Measurements from ENCODE around the gene CRACDL. TPM values are rescaled to one million over a fixed set of nuclear protein-coding genes. Genes with fewer than 3 reads are reported as not detected.

CRACDL gene
- total RNA-seq, 1 experiment from 2014 or later = 2.4 TPM

DNA sequence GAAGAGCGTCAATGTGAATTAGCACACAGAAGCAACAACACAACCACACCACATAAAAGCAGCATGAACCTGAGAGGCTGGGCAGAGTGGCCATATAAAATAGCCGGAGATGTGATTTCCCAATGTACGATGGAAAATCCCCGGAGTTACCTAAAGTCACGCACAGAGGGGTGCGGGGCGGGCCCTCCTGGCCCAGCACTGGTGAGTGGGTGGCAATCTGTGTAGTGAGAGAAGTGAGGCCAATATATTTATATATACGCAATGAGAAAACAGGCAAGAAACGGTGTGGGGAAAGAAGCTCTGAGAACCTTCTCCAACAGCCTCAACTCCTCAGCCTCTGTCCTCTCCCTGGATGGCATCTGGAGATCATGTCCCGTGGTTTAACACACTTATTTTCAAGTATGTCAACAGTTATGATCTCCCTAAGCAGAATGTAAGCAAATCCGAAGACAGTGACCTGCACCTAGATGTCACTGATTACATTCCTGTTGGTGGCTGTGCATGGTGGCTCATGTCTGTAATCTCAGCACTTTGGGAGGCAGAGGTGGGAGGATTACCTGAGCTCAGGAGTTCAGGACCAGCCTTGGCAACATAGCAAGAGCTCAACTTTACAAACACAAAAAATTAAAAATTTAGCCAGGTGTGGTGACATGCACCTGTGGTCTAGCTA, 41.6 kb downstream of the CRACDL start:
- Histone ChIP-seq H3K9me3 (ENCODE audit: control insufficient read depth, insufficient read depth, low read depth, low read length) (no peaks in the 10 kb centered on the region), H3K36me3 (ENCODE audit: control insufficient read depth, insufficient read depth, low read length) (no peaks in the 10 kb centered on the region), H3K27ac (ENCODE audit: low read length) (no peak overlapping the region), H3K27me3 (ENCODE audit: control insufficient read depth, insufficient read depth, low read length) (no peaks in the 10 kb centered on the region), H3K4me3 (ENCODE audit: low read depth in 2 of 2, low read length in 2 of 2) (no peak overlapping the region), H3K4me1 (ENCODE audit: control insufficient read depth, insufficient read depth, low read length) (no peaks in the 10 kb centered on the region)
- no TSS peak for BruUV-seq (replicated peaks)
- no peak for TF ChIP-seq POLR2AphosphoS5 (IDR thresholded peaks at IDR 0.05; ENCODE audit: low read depth, low read length)
- TF ChIP-seq, protein P1, sequence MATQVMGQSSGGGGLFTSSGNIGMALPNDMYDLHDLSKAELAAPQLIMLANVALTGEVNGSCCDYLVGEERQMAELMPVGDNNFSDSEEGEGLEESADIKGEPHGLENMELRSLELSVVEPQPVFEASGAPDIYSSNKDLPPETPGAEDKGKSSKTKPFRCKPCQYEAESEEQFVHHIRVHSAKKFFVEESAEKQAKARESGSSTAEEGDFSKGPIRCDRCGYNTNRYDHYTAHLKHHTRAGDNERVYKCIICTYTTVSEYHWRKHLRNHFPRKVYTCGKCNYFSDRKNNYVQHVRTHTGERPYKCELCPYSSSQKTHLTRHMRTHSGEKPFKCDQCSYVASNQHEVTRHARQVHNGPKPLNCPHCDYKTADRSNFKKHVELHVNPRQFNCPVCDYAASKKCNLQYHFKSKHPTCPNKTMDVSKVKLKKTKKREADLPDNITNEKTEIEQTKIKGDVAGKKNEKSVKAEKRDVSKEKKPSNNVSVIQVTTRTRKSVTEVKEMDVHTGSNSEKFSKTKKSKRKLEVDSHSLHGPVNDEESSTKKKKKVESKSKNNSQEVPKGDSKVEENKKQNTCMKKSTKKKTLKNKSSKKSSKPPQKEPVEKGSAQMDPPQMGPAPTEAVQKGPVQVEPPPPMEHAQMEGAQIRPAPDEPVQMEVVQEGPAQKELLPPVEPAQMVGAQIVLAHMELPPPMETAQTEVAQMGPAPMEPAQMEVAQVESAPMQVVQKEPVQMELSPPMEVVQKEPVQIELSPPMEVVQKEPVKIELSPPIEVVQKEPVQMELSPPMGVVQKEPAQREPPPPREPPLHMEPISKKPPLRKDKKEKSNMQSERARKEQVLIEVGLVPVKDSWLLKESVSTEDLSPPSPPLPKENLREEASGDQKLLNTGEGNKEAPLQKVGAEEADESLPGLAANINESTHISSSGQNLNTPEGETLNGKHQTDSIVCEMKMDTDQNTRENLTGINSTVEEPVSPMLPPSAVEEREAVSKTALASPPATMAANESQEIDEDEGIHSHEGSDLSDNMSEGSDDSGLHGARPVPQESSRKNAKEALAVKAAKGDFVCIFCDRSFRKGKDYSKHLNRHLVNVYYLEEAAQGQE (IDR thresholded peaks at IDR 0.05; ENCODE audit: insufficient read depth in 1 of 2, low read depth in 2 of 2, low read length in 1 of 2) = no peak
- ChIA-PET CTCF (no interaction called here), POLR2A (no interaction called here)
- intact Hi-C loops (cut with micrococcal nuclease; ENCODE audit: unreplicated experiment) = no loop called here
- DNase-seq (ENCODE audit: low read depth, low spot score) (no peak), ATAC-seq (no peak)
- in situ Hi-C loops (cut with HindIII; ENCODE audit: low pct_unique_long_range_greater_than_20kb, low sequenced_read_pairs) = no loop called here

DNA sequence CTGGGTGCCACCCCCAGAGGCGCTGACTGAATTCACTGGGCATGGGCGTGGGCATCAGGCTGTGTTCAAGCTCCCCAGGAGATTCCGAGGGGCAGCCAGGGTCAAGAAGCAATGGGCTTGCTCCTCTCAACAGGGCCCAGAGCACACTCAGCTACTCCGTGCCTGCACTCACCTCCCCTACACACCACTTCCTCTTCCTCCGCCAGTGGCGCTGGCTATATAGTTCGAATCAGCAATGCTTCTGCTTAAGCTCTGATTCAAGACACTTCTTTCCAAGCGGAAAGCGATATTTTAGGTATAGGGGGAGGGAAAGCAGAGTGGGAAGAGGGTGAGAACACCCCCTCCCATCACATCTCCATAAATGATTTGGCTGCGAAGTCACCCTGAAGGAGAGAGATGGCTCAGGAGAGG, 42.1 kb downstream of the CRACDL start:
- H3K9me3 ChIP-seq (ENCODE audit: control insufficient read depth, insufficient read depth, low read depth, low read length) = no peaks in the 10 kb centered on the region
- in situ Hi-C loops (cut with HindIII; ENCODE audit: low pct_unique_long_range_greater_than_20kb, low sequenced_read_pairs) (no loop called here), intact Hi-C loops (cut with micrococcal nuclease; ENCODE audit: unreplicated experiment) (no loop called here)
- TF ChIP-seq, protein P2, sequence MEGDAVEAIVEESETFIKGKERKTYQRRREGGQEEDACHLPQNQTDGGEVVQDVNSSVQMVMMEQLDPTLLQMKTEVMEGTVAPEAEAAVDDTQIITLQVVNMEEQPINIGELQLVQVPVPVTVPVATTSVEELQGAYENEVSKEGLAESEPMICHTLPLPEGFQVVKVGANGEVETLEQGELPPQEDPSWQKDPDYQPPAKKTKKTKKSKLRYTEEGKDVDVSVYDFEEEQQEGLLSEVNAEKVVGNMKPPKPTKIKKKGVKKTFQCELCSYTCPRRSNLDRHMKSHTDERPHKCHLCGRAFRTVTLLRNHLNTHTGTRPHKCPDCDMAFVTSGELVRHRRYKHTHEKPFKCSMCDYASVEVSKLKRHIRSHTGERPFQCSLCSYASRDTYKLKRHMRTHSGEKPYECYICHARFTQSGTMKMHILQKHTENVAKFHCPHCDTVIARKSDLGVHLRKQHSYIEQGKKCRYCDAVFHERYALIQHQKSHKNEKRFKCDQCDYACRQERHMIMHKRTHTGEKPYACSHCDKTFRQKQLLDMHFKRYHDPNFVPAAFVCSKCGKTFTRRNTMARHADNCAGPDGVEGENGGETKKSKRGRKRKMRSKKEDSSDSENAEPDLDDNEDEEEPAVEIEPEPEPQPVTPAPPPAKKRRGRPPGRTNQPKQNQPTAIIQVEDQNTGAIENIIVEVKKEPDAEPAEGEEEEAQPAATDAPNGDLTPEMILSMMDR (IDR thresholded peaks at IDR 0.05) = no peak
- TF ChIP-seq, protein P1 (IDR thresholded peaks at IDR 0.05; ENCODE audit: insufficient read depth in 1 of 2, low read depth in 2 of 2, low read length in 1 of 2) = no peak
- TF ChIP-seq POLR2AphosphoS5 (IDR thresholded peaks at IDR 0.05; ENCODE audit: low read depth, low read length) = no peak
- TF ChIP-seq SIN3A (IDR thresholded peaks at IDR 0.05; ENCODE audit: borderline replicate concordance, insufficient read depth, low read depth, low read length) = no peak
- no peak for TF ChIP-seq TCF7L2 (IDR thresholded peaks at IDR 0.05; ENCODE audit: low read depth, low read length)
- H3K4me3 ChIP-seq (ENCODE audit: low read depth in 2 of 2, low read length in 2 of 2) = no peak overlapping the region
- no peaks in the 10 kb centered on the region for H3K4me1 ChIP-seq (ENCODE audit: control insufficient read depth, insufficient read depth, low read length)
- H3K36me3 ChIP-seq (ENCODE audit: control insufficient read depth, insufficient read depth, low read length) = no peaks in the 10 kb centered on the region
- CTCF ChIA-PET = no interaction called here
- no peaks in the 10 kb centered on the region for H3K27me3 ChIP-seq (ENCODE audit: control insufficient read depth, insufficient read depth, low read length)
- BruUV-seq (replicated peaks) = no TSS peak
- ATAC-seq (no peak), DNase-seq (ENCODE audit: low read depth, low spot score) (no peak)
- no peak overlapping the region for H3K27ac ChIP-seq (ENCODE audit: low read length)
- POLR2A ChIA-PET = no interaction called here

All from Panc1 (cell line).